ENCODE results near the gene F8.
A peak's percentile ranks its signal among the peaks of the same experiment; 100 is the strongest.
"Not testable (repeated sequence)": the region's sequence is repeated elsewhere in the genome, so short reads cannot be mapped to it uniquely, and the experiment has no call there.

The F8 gene

GRCh38 chrX:155028877-155029291 is 6.4 kb upstream of the F8 start:
- DNase-seq (ENCODE audit: low spot score), result no peak

- peak; percentile 6 for DNase-seq (ENCODE audit: low spot score)
Measured at GRCh38 chrX:155028129-155028528, 5.6 kb upstream of the F8 start.

GRCh38 chrX:155027509-155028066 is 5.1 kb upstream of the F8 start:
- DNase-seq (ENCODE audit: low spot score), result peak; percentile 25

- DNase-seq (ENCODE audit: low spot score), result peak; percentile 91
Measured at GRCh38 chrX:155026727-155027508, 4.4 kb upstream of the F8 start, which contains the start of gene FUNDC2. TSS of gene FUNDC2 (plus strand) at chrX:155026844. CDS start at chrX:155026939, 95 bp downstream.

- no peak for DNase-seq (ENCODE audit: low spot score)
Measured at GRCh38 chrX:155026420-155026726, 3.9 kb upstream of the F8 start.

- DNase-seq (ENCODE audit: low spot score), result no peak
Measured at GRCh38 chrX:155023907-155024833, 1.6 kb upstream of the F8 start.

- no peak for DNase-seq (ENCODE audit: low spot score)
Measured at GRCh38 chrX:155020591-155020990, 1.9 kb downstream of the F8 start.

GRCh38 chrX:155009994-155010472 is 12.5 kb downstream of the F8 start:
- DNase-seq (ENCODE audit: low spot score), result no peak

- not testable (repeated sequence) for DNase-seq (ENCODE audit: low spot score)
Measured at GRCh38 chrX:155008578-155008977, 13.9 kb downstream of the F8 start.

GRCh38 chrX:155006913-155007671 is 15.4 kb downstream of the F8 start:
- not testable (repeated sequence) for DNase-seq (ENCODE audit: low spot score)

GRCh38 chrX:155006379-155006778 is 16.1 kb downstream of the F8 start:
- DNase-seq (ENCODE audit: low spot score), result not testable (repeated sequence)

GRCh38 chrX:155005190-155005589 is 17.3 kb downstream of the F8 start:
- no peak for DNase-seq (ENCODE audit: low spot score)

- peak; percentile 2 for DNase-seq (ENCODE audit: low spot score)
Measured at GRCh38 chrX:155001873-155002272, 20.6 kb downstream of the F8 start.

GRCh38 chrX:155000841-155001240 is 21.7 kb downstream of the F8 start:
- DNase-seq (ENCODE audit: low spot score), result no peak

GRCh38 chrX:154998204-154998880 is 24.2 kb downstream of the F8 start:
- DNase-seq (ENCODE audit: low spot score), result no peak

- no peak for DNase-seq (ENCODE audit: low spot score)
Measured at GRCh38 chrX:154991476-154991875, 31.0 kb downstream of the F8 start.

- no peak for DNase-seq (ENCODE audit: low spot score)
Measured at GRCh38 chrX:154991039-154991438, 31.5 kb downstream of the F8 start.

- no peak for DNase-seq (ENCODE audit: low spot score)
Measured at GRCh38 chrX:154990496-154990895, 32.0 kb downstream of the F8 start.

GRCh38 chrX:154988719-154989118 is 33.8 kb downstream of the F8 start:
- DNase-seq (ENCODE audit: low spot score), result no peak

- no peak for DNase-seq (ENCODE audit: low spot score)
Measured at GRCh38 chrX:154987940-154988339, 34.6 kb downstream of the F8 start.

All from activated CD4-positive, alpha-beta T cell treated with anti-CD3 and anti-CD28 coated beads, Interleukin-2, Interleukin-4, amounts not matched to agents 100 ng/mL and 50 ng/mL, durations not matched to agents 16 hours and 8 hours (primary cell).